ENCODE results near the gene TUNAR. TPM values are rescaled to one million over a fixed set of nuclear protein-coding genes. Genes with fewer than 3 reads are reported as not detected.

Gene TUNAR
- polyA plus RNA-seq, 1 donor from 2014 or later, result 33.2 TPM

- no peaks in the 10 kb centered on the region for H3K9me2 ChIP-seq (ENCODE audit: insufficient read depth, low read length)
- H3K27me3 ChIP-seq (ENCODE audit: insufficient read depth, low read depth, low read length), result no peaks in the 10 kb centered on the region
- H3K4me3 ChIP-seq (ENCODE audit: low read length), result no peak overlapping the region
- TF ChIP-seq TAF1 (IDR thresholded peaks at IDR 0.05; ENCODE audit: low read depth) (no peak), REST (IDR thresholded peaks at IDR 0.05; ENCODE audit: borderline replicate concordance) (no peak), SMC3 (conservative IDR thresholded peaks at IDR 0.05; ENCODE audit: poor library complexity) (no peak), POLR2AphosphoS5 (IDR thresholded peaks at IDR 0.05) (no peak), RAD21 (conservative IDR thresholded peaks at IDR 0.05) (no peak), EP300 (conservative IDR thresholded peaks at IDR 0.05; ENCODE audit: poor library complexity, severe bottlenecking) (no peak), CTCF (IDR thresholded peaks at IDR 0.05; ENCODE audit: poor library complexity, severe bottlenecking) (no peak), MXI1 (conservative IDR thresholded peaks at IDR 0.05; ENCODE audit: poor library complexity, severe bottlenecking) (no peak), EZH2 (IDR thresholded peaks at IDR 0.05; ENCODE audit: borderline replicate concordance, insufficient read depth, low read length, poor library complexity, severe bottlenecking) (no peak)
- H3F3A ChIP-seq (ENCODE audit: insufficient read depth, low read length, poor library complexity, severe bottlenecking), result no peaks in the 10 kb centered on the region
- H3K9ac ChIP-seq (ENCODE audit: low read length), result no peak overlapping the region
- no peaks in the 10 kb centered on the region for H3K36me3 ChIP-seq (ENCODE audit: insufficient read depth, low read length)
- H3K27ac ChIP-seq (ENCODE audit: low read length), result no peak overlapping the region
- H3K4me2 ChIP-seq (ENCODE audit: low read length), result no peak overlapping the region
- H3K79me2 ChIP-seq (replicated peaks; ENCODE audit: insufficient read depth, low read length), result no peaks in the 10 kb centered on the region
- peaks cover 3% of the 10 kb centered on the region for H3K9me3 ChIP-seq (ENCODE audit: low read length)
- no peak overlapping the region for H2AFZ ChIP-seq (ENCODE audit: low read depth, low read length)
- no peaks in the 10 kb centered on the region for H4K20me1 ChIP-seq (ENCODE audit: insufficient read depth)
These were observed 67.8 kb downstream of the TUNAR start for GRCh38 chr14:95944462-95944861.

- no peaks in the 10 kb centered on the region for H3K9me2 ChIP-seq (ENCODE audit: insufficient read depth, low read length)
- H3K9ac ChIP-seq (ENCODE audit: low read length), result no peak overlapping the region
- no peak overlapping the region for H3K27ac ChIP-seq (ENCODE audit: low read length)
- no peak overlapping the region for H3K4me3 ChIP-seq (ENCODE audit: low read length)
- H3K27me3 ChIP-seq (ENCODE audit: insufficient read depth, low read depth, low read length), result no peaks in the 10 kb centered on the region
- H3K4me2 ChIP-seq (ENCODE audit: low read length), result no peak overlapping the region
- no peak for TF ChIP-seq RAD21 (conservative IDR thresholded peaks at IDR 0.05)
- no peak for TF ChIP-seq POLR2AphosphoS5 (IDR thresholded peaks at IDR 0.05)
- no peak for TF ChIP-seq CTCF (IDR thresholded peaks at IDR 0.05; ENCODE audit: poor library complexity, severe bottlenecking)
- TF ChIP-seq TAF1 (IDR thresholded peaks at IDR 0.05; ENCODE audit: low read depth), result no peak
- TF ChIP-seq SMC3 (conservative IDR thresholded peaks at IDR 0.05; ENCODE audit: poor library complexity), result no peak
- TF ChIP-seq REST (IDR thresholded peaks at IDR 0.05; ENCODE audit: borderline replicate concordance), result no peak
- no peak for TF ChIP-seq EP300 (conservative IDR thresholded peaks at IDR 0.05; ENCODE audit: poor library complexity, severe bottlenecking)
- no peak for TF ChIP-seq MXI1 (conservative IDR thresholded peaks at IDR 0.05; ENCODE audit: poor library complexity, severe bottlenecking)
- TF ChIP-seq EZH2 (IDR thresholded peaks at IDR 0.05; ENCODE audit: borderline replicate concordance, insufficient read depth, low read length, poor library complexity, severe bottlenecking), result no peak
- no peaks in the 10 kb centered on the region for H4K20me1 ChIP-seq (ENCODE audit: insufficient read depth)
- no peaks in the 10 kb centered on the region for H3F3A ChIP-seq (ENCODE audit: insufficient read depth, low read length, poor library complexity, severe bottlenecking)
- peaks cover 3% of the 10 kb centered on the region for H3K9me3 ChIP-seq (ENCODE audit: low read length)
- H3K36me3 ChIP-seq (ENCODE audit: insufficient read depth, low read length), result no peaks in the 10 kb centered on the region
- H2AFZ ChIP-seq (ENCODE audit: low read depth, low read length), result no peak overlapping the region
- H3K79me2 ChIP-seq (replicated peaks; ENCODE audit: insufficient read depth, low read length), result no peaks in the 10 kb centered on the region
These were observed 70.2 kb downstream of the TUNAR start for GRCh38 chr14:95946867-95947266.
